B cell (primary cell): ENCODE data around the gene PHTF2.

Experiments
- CTCF ChIP-seq: fragments of 200-600 bp; IDR thresholded peaks from one replicate; pipeline ENCODE4 v1.8.0; 2022; ENCODE audit warnings: antibody characterized with exemption, mild to moderate bottlenecking
- EZH2 ChIP-seq: IDR thresholded peaks from 2 replicates; pipeline ENCODE4 v1.6.1; 2012; ENCODE audit warnings: borderline replicate concordance, low read depth, mild to moderate bottlenecking, moderate library complexity, low read length; ENCODE audit not compliant: insufficient read depth, poor library complexity, severe bottlenecking

- TF ChIP-seq EZH2, result no peak
- TF ChIP-seq CTCF, result no peak
These were observed 26.1 kb downstream of the PHTF2 start for GRCh38 chr7:77824636-77825035.
